DND-41 (cell line): ENCODE measurements around the gene ITGAV.

Experiments
- ATAC-seq: fragments of 200-7000 bp; cut with Tn5 transposase; 3 replicates; pipeline ENCODE4 v1.9.1; 2021; ENCODE audit warnings: low read depth; ENCODE audit not compliant: insufficient read depth
- DNase-seq: peaks from one replicate; pipeline ENCODE4 v3.0.0-alpha.2; 2020
- H2AFZ ChIP-seq: 2 replicates; pipeline ENCODE4 v1.6.0; 2012; ENCODE audit warnings: low read depth, low read length
- H3K27ac ChIP-seq: 2 replicates; pipeline ENCODE4 v1.5.1; 2012; ENCODE audit warnings: low read length, inconsistent platforms
- H3K27me3 ChIP-seq: fragments of 200-600 bp; sonication (generic); 2 replicates; pipeline ENCODE4 v1.6.0; 2012; ENCODE audit warnings: low read length, mild to moderate bottlenecking, inconsistent platforms; ENCODE audit not compliant: insufficient read depth, poor library complexity
- H3K36me3 ChIP-seq: 2 replicates; pipeline ENCODE4 v1.5.1; 2012; ENCODE audit warnings: low read length, inconsistent platforms; ENCODE audit not compliant: insufficient read depth
- H3K4me1 ChIP-seq: 2 replicates; pipeline ENCODE4 v1.5.1; 2012; ENCODE audit warnings: mild to moderate bottlenecking, low read length; ENCODE audit not compliant: insufficient read depth
- H3K4me2 ChIP-seq: 2 replicates; pipeline ENCODE4 v1.6.0; 2012; ENCODE audit warnings: mild to moderate bottlenecking, moderate library complexity, low read length, inconsistent platforms; ENCODE audit not compliant: insufficient read depth
- H3K4me3 ChIP-seq, 2 experiments: fragments of 200-600 bp in 1 of 2; shearing (Covaris generic) in 1 of 2; 2 replicates each; pipeline ENCODE4 v1.5.1; 2012 to 2016; ENCODE audit warnings: inconsistent platforms in 2 of 2, low read length in 2 of 2, mild to moderate bottlenecking in 2 of 2, low read depth in 1 of 2, moderate library complexity in 1 of 2
- H3K79me2 ChIP-seq: 2 replicates; pipeline ENCODE4 v1.6.0; 2012; ENCODE audit warnings: low read length, inconsistent platforms; ENCODE audit not compliant: insufficient read depth
- H3K9ac ChIP-seq: 2 replicates; pipeline ENCODE4 v1.6.0; 2012; ENCODE audit warnings: low read depth, mild to moderate bottlenecking, inconsistent platforms, low read length, moderate library complexity
- H3K9me3 ChIP-seq: 2 replicates; pipeline ENCODE4 v1.5.1; 2012; ENCODE audit warnings: low read length, moderate library complexity, mild to moderate bottlenecking, inconsistent platforms; ENCODE audit not compliant: insufficient read depth, severe bottlenecking
- H4K20me1 ChIP-seq: 2 replicates; pipeline ENCODE4 v1.6.0; 2012; ENCODE audit warnings: low read length; ENCODE audit not compliant: insufficient read depth
- EZH2 ChIP-seq: IDR thresholded peaks from 3 replicates; pipeline ENCODE4 v1.6.1; 2012; ENCODE audit warnings: borderline replicate concordance, low read depth, mild to moderate bottlenecking, moderate library complexity, low read length, inconsistent platforms; ENCODE audit not compliant: severe bottlenecking
- TF ChIP-seq, protein P1 (sequence below): IDR thresholded peaks from 2 replicates; pipeline ENCODE4 v1.5.1; 2012; ENCODE audit warnings: borderline replicate concordance, low read length, moderate library complexity, mild to moderate bottlenecking; ENCODE audit not compliant: poor library complexity, severe bottlenecking; ENCODE audit errors: extremely low read depth

ITGAV gene

DNA sequence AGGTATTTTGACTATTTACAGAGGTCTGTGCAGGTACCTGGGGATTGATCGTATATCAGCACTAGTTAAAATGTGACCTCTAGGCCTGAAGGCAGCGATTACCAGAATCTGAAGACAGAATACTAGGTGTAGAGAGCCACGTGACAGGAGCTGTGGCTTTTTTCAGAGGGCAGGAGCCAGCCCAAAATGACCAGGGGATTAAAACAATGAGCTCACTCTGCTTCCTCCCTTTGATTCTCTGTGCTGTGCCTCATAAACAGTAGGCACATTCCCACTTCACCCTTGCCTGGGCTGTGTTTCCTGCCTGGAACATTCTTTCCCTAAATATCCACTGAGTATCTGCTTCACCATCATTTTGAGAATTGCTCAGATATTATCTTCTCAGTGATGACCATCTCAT lies 15.2 kb downstream of the ITGAV start:
- no peak overlapping the region for H3K27ac ChIP-seq
- H3K27me3 ChIP-seq: no peaks in the 10 kb centered on the region
- no peak for TF ChIP-seq EZH2
- TF ChIP-seq, protein P1, sequence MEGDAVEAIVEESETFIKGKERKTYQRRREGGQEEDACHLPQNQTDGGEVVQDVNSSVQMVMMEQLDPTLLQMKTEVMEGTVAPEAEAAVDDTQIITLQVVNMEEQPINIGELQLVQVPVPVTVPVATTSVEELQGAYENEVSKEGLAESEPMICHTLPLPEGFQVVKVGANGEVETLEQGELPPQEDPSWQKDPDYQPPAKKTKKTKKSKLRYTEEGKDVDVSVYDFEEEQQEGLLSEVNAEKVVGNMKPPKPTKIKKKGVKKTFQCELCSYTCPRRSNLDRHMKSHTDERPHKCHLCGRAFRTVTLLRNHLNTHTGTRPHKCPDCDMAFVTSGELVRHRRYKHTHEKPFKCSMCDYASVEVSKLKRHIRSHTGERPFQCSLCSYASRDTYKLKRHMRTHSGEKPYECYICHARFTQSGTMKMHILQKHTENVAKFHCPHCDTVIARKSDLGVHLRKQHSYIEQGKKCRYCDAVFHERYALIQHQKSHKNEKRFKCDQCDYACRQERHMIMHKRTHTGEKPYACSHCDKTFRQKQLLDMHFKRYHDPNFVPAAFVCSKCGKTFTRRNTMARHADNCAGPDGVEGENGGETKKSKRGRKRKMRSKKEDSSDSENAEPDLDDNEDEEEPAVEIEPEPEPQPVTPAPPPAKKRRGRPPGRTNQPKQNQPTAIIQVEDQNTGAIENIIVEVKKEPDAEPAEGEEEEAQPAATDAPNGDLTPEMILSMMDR: no peak
- no peak overlapping the region for H3K9ac ChIP-seq
- no peaks in the 10 kb centered on the region for H3K79me2 ChIP-seq
- H2AFZ ChIP-seq: no peak overlapping the region
- H3K4me2 ChIP-seq: no peak overlapping the region
- H4K20me1 ChIP-seq: no peaks in the 10 kb centered on the region
- H3K9me3 ChIP-seq: no peaks in the 10 kb centered on the region
- no peak for DNase-seq
- H3K36me3 ChIP-seq: peaks cover 3% of the 10 kb centered on the region; the same call in 1 of the 2 replicates
- ATAC-seq: no peak
- no peak overlapping the region for H3K4me3 ChIP-seq
- no peaks in the 10 kb centered on the region for H3K4me1 ChIP-seq

DNA sequence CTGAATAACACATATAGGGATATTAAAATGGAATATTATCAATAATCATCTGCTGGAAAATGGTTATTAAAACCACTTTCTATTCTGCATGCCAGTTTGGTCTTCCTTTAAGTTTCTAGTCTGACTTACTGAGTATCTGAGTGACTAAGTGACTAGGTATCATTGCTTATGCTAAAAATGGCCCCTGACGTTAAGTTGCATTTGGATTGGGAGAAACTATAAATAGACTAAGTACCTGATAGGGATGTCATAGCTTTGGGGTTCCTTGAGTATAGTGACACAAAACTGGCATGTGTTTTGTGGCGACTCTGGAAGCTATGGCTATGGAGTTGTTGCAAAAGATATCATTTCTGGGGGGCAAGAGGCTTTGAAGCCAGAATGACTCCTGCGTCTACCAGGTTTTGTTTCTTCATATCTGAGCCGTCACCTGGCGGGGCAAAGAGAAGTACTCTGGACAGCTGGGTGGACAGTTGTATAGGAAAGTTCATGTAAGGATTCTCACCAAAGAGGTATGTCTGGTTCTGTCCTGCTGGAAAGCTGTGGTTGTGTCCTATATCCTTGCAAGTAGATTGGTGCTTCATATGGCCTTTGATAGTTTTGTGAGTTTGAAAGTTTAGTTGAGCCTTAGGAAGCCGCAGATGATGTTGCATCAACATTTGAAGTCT lies 17.9 kb downstream of the ITGAV start:
- ATAC-seq (no peak), DNase-seq (no peak)
- H3K27me3 ChIP-seq: no peaks in the 10 kb centered on the region
- no peak overlapping the region for H3K9ac ChIP-seq
- no peak overlapping the region for H2AFZ ChIP-seq
- peaks cover 3% of the 10 kb centered on the region; the same call in 1 of the 2 replicates for H3K36me3 ChIP-seq
- TF ChIP-seq, protein P1: no peak
- TF ChIP-seq EZH2: no peak
- no peaks in the 10 kb centered on the region for H3K79me2 ChIP-seq
- H3K4me3 ChIP-seq: no peak overlapping the region
- no peaks in the 10 kb centered on the region for H3K9me3 ChIP-seq
- no peaks in the 10 kb centered on the region for H3K4me1 ChIP-seq
- no peaks in the 10 kb centered on the region for H4K20me1 ChIP-seq
- H3K4me2 ChIP-seq: no peak overlapping the region
- H3K27ac ChIP-seq: no peak overlapping the region

DNA sequence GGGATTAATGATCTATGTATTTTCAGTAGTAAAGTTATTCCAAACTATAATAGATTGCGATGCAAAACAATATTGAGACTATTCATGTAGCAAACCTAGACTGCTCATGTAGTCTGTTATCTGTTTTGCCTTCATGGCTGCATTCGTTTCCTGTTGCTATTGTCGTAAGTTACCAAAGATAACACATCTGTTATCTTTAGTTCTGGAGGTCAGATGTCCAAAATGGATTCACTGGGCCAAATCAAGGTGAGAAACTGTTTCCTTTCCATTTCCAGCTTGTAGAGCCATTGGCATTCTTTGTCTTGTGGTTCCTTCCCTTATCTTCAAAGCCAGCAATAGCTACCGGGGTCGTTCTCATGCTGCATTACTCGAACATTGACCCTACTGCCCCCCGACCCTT lies 20.9 kb downstream of the ITGAV start:
- Histone ChIP-seq H4K20me1 (no peaks in the 10 kb centered on the region), H3K79me2 (no peaks in the 10 kb centered on the region), H3K27me3 (no peaks in the 10 kb centered on the region), H2AFZ (no peak overlapping the region), H3K9ac (no peak overlapping the region), H3K27ac (no peak overlapping the region), H3K4me2 (no peak overlapping the region), H3K4me3 (no peak overlapping the region), H3K9me3 (no peaks in the 10 kb centered on the region), H3K4me1 (no peaks in the 10 kb centered on the region), H3K36me3 (no peaks in the 10 kb centered on the region; the same call in 1 of the 2 replicates)
- DNase-seq: no peak
- TF ChIP-seq EZH2: no peak
- TF ChIP-seq, protein P1: no peak
- no peak for ATAC-seq
